CD4-positive, alpha-beta T cell treated with Interleukin-2 at 100 ng/mL for 4 hours (primary cell): Measurements from ENCODE around the gene TRANK1.
"Not testable (repeated sequence)": the region's sequence is repeated elsewhere in the genome, so short reads cannot be mapped to it uniquely, and the experiment has no call there.

Source experiments
- DNase-seq: peaks from one replicate; pipeline ENCODE4 v3.0.0-alpha.2; 2020; ENCODE audit warnings: low spot score

The TRANK1 gene

DNA sequence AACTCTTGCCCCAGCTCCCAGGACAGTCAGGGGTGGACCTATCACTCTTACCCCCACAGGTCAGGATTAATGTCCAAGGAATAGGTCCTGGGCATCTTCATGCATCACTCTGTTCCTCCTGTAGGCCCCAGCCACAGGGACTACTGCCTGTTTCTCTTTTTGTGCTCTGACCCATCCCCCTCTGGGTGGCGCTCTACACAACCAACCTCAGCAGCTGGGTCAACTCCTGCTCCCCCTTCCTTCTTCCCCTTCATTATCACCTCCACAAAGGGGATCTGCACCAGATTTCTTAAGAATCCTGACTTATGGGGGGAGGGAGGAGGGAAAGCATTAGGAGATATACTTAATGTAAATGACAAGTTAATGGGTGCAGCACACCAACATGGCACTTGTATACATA, 12.2 kb upstream of the TRANK1 start:
- no peak for DNase-seq

DNA sequence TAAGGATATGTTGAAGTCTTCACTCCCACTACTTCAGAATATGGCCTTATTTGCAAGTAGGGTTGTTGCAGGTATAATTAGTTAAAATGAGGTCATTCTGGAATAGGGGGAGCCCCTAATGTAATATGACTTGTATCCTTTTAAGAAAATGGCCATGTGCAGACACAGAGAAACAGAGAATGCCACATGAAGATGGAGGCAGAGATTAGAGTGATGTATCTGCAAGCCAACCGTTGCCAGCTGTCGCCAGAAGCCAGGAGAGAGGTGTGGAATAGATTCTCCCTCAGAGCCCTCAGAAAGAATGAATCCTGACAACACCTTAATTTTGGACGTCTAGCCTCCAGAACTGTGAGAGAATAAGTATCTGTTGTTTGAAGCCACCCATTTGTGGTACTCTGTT, 11.3 kb upstream of the TRANK1 start:
- DNase-seq, result no peak

DNA sequence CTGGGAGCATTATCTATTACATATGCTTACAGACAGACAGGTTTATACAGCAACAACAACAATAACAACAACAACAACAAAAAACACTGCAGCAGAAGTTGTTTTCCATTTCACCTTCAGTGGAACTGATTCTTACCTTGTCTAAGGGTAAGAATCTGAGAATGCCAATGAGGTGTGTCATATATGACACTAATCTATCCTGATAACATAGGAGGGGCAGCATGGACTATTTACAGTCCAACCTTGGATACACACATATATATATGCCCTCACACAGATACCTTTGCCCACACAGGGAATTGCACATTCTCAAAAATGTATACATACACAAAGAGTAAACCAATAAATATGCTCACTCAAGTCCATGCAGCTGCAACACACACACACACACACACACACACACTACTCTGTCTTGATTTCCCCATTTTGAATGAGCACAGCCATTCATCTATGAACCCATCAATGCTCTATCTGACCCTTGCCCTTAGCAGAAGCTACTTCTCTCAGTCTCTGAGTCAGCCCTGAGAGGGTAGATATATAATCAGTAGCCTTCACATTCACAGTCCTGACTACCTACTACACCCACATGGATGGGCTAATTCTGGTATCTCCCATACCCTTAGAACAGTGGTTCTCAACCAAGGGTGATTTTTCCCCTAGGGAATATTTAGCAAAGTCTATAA, 9.7 kb upstream of the TRANK1 start:
- DNase-seq, result no peak

DNA sequence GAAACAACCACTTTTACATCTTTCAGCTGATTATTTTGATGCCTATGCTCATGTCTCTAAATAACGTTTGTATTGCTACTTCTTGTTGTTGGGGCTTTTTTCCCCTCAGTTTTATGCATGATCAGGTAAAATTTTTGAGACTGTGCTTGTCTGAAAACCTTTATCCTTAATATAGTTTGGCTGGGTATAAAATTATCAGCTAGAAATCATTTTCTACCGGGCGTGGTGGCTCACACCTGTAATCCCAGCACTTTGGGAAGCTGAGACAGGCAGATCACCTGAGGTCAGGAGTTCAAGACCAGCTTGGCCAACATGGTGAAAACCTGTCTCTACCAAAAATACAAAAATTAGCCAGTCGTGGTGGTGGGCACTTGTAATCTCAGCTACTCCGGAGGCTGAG, 3.0 kb upstream of the TRANK1 start:
- DNase-seq, result not testable (repeated sequence)

DNA sequence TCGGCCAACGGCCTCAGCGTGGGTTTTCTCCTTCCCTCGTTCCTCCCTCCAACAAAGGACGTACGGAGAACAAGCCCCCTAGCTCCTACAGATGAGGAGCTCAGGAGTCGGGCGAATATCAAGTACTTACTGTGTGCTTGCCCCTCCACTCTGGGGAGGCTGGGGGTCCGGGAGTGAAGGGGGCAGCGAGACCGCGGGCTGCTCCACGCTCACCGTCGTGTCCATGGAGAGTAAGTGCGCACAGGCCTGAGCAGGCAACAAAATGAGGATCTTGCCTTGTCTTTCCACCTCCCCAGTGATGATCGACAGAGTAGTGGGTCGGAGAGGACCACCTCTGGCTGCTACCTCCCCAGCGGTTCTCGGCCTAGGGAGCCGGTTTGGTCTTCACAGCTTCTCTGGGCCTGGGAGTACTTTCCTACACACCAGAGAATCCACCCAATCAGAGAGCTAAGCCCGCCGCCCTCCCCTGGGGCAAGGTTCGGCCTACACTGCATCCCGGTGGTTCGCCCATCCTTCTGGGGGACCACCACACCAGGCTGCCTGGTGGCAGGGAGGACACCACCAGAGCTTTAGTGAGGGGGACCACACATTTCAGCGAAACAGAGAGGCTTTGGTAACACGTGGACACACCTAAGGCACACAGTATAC, 603 bp upstream of the TRANK1 start:
- DNase-seq, result no peak

DNA sequence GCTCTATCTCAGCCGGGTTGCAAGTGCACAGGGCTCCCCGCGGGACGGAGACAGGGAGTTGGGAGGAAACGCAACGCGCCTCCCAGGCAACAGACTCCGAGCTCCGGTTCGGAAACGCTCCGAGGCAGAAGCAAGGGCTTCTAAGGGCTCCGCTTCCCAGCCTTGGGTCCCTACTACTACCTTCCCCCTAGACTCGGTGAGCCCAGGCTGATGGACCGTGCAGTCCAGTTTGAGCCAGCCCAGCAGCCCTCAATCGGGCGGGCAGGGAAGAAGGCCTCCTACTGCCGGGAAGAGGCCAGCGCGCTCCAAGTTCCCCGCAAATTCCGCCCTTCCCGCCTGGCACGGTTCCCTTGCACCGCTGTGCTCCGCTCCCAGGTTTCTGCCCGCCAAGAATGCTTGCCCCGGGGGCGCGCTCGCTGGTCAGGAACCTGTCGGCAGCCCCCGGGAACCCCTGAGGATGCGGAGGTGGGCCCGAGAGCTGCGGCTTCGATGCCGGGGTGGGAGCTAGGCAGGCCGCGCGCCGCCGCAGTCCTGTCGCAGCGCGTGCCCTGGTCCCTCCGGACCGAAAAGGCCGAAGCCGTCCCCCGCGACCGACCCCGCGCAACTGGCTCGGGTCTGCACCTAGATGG, 728 bp downstream of the TRANK1 start:
- DNase-seq, result no peak

DNA sequence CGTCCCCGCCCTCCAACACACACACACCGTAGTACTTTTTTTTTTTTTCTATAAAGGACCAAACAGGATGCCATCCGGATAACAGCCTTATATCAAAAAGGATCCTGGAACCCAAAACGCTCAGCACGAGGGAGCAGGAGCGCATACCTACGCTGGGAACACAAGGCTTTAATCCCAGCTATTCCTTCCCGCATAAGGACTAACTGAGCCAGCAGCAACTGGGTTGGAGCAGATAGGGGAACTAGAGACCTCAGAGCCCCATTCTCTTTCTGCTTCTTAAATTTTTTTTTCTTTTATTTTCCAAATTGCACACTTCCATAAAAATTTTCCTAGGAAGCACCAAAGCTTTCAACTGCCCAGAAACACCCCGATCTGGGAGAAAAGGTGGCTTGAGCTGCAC, 1.3 kb downstream of the TRANK1 start:
- DNase-seq, result no peak

DNA sequence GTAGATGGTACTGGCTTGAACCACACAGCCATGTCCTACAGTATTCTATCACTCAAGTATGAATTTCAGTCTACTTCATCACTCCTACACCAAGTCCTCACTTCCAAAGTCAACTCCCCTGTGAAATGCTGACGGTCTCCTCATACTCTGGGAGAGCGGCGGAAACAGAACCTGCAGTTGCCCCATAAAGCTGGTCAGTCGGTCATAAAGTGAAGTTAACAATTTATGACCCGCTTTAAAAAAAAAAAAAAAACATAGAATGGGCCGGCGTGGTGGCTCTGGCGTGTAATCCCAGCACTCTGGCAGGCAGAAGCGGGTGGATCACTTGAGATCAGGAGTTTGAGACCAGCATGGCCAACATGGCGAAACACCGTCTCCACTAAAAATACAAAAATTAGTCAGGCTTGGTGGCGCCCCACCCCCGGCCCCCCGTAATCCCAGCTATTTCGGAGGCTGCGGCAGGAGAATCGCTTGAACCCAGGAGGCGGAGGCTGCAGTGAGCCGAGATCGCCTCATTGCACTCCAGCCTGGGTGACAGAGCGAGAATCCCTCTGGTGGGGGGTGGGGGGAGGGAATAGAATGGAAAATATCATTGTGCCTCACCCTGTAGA, 2.1 kb downstream of the TRANK1 start:
- DNase-seq, result no peak

DNA sequence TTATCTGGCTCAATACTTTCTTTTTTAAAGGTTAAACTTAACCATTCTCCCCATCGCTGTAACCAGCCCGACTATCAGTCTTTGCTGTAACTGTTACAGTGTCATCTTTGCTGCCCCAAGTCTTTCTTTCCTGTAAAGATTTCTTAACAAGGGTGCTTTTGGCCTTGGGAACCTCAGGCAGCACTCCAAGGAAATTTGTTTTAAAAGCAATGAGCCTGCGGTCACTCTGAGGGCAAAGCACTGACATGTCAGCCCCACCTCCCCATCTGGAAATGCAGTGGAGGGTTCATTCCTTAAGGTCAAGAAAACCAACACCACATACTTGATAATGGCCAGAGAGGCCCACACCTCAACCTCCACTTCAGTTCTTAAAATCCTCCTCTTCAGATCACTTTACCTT, 3.2 kb downstream of the TRANK1 start:
- DNase-seq, result no peak

DNA sequence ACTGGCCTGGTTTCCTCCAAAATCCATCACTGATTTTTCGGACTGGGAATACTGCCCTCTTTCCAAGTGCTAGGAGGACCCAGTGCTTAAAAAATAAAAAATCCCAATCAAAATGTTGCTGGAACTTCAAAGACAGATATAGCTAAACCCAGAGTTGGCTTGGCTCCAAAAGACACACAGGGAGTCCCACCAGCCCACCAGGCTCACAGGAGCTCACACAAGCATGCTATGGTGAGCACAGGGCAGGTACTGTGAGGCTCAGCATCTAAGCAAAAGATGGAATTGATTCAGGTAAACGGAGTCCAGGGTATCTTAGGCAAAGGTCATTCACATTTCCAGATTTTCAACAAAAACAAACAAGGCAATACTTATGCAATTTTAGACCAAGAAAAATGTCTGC, 3.7 kb downstream of the TRANK1 start:
- no peak for DNase-seq

DNA sequence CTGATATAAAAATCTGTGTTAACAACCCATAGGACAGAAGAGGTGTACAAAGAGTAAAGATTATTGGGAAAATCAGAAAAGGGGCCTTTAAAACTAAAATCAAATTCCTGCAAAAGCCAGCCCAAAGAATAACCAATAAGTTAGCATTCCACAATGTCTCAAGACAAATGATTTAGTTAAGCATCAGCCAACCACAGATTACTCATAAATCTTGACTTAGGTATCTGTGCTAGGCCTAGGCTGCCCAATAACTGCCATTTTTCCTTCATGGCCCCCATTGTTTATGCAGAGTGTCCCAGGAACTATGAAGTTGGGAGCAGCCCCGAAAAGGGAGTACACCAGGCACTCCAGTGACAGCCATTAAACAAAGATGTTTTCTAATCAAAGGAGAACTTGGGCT, 7.4 kb downstream of the TRANK1 start:
- DNase-seq, result no peak

DNA sequence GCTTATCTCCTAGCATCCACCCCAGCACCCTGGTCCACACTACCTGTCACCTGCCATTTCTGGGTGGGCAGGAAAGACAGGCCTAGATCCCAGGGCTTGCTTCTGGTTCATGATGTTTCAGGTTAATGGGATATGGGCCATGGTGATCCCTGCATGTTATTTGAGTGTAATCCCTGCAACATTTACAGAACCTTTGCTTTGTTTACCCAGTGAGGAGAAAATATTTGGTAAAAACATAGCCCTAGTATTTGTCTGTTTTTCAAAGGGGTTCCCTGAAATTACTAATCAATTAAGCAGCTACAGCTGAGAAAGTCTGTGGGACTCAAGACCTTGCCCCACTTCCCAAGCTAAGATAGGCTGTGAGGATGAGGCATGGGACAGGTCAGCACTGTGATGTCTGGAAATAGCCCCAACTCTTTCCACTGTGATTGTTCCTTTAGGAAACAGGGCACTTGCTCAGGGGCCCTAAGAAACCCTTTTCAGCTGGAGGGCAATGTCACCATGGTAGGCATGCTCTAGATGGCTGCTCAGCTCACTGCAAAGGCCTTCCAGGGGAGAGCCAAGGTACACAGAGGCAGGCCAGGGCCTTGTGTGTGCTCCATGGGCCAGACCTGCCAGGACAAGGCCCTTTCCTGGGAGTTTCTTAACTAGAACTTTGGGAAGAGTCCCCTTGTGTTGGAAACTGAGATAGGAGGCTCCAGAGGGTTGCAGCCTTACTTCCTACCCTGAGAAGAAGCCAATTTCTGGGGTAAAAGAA, 11.1 kb downstream of the TRANK1 start:
- DNase-seq, result no peak

DNA sequence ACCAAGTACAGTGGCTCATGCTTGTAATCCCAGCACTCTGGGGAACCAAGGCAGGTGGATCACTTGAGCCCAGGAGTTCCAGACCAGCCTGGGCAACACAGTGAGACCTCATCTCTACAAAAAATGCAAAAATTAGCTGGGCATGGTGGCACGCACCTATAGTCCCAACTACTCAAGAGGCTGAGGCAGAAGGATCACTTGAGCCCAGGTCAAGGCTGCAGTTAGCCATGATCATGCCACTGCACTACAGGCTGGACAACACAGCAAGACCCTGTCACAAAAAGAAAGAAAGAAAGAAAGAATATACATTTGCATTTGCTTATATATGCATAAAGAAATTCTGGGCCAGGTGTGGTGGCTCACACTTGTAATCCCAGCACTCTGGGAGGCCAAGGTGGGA, 13.4 kb downstream of the TRANK1 start:
- not testable (repeated sequence) for DNase-seq

DNA sequence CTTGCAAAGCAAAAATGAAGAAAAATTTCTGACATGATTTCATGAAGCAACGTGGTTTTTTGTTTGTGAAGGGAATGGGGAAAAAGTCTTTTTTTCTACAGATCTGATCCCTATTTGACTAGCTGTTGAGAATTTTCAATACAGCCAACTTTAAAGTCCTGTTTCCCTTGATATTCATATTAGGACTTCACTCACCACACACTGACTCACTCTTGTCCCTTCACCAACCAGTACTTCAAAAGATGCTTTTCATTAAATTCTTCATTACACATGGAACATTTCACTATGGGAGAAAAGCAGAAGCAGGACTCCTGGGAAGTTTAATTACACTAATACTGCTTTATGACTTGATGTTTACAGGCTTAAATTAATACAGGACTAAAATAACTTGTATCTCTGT, 16.6 kb downstream of the TRANK1 start:
- no peak for DNase-seq

DNA sequence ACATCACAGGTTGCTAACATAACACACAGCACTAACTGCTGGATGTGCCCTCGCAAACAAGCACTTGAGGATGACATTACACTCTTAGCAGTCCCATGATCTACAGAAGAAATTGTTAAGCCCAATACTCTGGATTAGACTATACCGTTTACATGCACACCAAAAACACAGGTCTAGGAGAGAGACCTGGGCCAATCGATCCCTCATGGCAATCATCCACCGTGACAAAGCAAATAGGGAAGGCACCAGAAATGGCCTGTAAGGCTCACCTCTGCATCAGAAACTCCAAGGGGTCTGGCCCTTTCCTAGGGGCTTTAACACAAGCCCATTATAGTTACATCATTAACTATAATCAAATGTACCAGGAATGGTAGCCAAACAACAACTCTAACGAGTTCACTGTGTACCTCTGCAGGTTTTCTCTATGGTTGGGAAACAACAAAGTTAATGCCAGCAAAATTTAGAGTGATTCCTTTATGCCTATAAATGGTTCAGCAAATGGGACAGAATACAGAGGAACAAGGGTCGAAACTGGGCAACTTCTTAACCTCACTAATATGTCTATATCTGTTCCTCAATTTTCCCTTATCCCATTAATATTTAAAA, 18.5 kb downstream of the TRANK1 start:
- no peak for DNase-seq

DNA sequence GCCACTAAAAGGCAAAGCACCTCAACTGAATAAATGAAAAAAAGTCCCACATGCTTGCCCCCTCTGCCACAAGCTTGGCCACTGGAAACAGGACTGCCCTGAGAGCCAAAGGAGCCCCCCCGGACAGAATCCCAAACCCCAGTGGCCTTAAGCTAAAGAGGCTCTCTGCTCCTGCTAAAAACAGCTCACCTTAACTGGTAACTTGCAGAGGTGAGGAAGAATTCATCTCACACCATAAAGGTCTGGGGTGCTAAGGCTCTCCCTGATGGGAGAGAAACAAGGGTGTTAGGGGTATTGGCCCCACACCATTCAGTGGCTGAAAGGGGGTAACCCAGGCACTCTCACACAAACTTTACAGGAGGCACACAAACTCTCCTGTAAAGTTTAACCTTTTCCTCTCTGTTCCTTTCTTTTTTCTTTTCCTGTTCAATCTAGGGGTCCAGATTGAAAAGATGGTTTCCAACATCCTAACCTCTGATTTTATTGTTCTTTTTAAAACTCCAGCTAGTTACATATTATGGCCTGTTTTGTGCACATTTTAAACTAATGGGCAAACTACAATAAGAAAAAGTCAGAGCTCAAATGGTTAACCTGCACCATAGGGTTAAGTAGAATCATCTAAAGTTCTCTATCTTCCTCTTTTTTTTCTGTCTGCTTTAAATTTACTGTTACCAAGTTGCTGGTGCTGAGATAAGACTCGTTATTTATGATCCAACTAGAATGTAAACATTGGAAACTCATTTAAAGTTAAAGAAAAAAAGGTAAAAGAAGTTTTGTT, 19.9 kb downstream of the TRANK1 start:
- no peak for DNase-seq

DNA sequence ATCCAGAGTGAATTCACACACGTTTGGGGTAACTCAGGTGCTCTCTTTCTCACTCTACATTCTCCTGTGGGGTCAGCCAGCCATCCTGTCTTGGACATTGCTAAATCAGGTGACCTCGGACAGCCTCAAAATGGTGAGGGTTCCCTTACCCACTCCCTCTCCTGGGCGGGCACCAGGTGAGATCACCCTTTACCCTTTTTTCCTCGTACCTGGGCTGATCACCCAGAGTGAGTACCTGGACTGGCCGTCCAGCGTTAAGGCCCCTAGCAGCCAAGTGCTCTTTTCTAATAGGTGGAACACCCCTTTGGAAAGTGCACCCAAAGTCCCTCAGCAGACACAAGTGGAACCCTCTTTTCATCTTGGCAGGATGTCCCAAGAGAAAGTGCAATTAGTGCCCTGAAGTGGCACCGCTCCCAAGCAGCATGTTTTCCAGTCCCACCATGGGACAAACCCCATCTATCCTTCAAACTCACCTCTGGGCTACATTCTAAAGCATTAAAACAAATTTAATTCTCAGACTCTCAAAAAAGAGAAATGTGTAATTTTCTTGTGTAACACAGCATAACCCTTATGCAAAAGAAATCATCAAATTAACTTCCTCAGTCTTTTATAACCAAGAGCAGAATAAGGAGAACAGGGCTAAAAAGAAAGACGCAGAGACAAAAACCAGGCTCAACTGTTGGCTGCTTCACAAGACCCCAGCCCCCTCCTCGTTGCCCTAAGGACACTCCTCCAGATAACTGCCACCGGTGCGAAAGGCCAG, 20.7 kb downstream of the TRANK1 start:
- no peak for DNase-seq

DNA sequence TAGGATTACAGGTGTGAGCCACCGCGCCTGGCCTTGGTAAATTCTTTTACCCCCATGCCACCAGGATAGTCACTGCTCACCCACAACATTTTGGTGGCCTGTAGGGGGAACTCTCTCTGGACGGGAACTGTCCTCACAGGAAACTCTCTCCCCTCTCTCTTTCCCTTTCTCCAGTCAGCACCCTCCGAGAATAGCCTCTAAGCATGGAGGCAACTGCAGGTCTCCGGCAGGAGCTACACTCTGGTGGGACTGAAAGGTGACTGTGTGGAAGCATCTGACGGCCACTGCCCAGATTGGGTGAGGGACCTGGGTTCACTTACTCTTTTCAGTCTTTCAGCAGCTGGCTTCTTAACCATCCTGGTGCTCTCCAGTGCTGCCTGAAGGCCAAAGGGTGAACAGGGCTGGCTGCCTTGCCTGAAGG, 21.3 kb downstream of the TRANK1 start:
- no peak for DNase-seq

DNA sequence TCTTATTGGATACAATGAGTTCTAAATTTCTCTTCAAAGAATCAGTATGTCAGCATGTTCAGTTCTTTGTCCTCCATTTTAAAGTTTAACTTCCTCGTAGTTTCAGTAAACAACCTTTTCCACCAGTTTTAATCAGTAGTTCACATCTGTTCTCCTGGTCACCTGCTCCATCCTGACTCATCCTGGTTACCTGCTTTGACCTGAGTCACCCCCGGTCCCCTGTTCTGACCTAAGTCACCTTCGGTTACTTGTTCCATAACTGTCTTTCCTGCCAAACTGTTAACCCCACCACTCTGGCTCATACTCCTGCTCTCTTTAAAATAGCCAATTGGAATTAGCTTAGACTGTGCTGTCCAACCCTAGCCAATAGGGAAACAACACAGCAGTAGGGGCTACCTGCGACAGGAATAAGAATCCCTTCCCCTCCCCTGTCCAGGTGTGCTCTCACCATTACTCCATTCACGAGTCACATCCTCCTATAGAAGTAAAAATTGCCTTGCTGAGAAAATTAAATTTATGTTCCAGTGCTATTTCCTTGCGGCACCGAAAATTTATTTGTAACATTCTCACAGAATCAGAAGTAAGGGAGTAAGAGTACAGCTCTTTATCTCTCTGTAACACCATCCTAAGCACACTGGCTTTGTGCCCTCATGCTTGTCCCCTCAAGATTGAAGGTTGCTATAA, 23.8 kb downstream of the TRANK1 start:
- no peak for DNase-seq
